ENCODE data around the gene RGS4. TPM values are rescaled to one million over a fixed set of nuclear protein-coding genes. Genes with fewer than 3 reads are reported as not detected.

RGS4 gene
- total and polyA plus RNA-seq, 2 donors (not counting 1 experiment from before 2014, with no cell fraction given) = not detected

- no peak overlapping the region for H3K4me3 ChIP-seq (ENCODE audit: control extremely low read depth in 1 of 5, extremely low read depth in 1 of 5, insufficient read depth in 1 of 5, low read depth in 2 of 5, low read length in 4 of 5)
- H3K36me3 ChIP-seq (replicated peaks in 1 of 2; ENCODE audit: control extremely low read depth in 1 of 2, control insufficient read depth in 1 of 2, extremely low read depth in 1 of 2, insufficient read depth in 2 of 2, low read length in 1 of 2) = no peaks in the 10 kb centered on the region
- H3K9me3 Mint-ChIP-seq (ENCODE audit: insufficient read depth) = no peaks in the 10 kb centered on the region
- TF ChIP-seq EZH2 (IDR thresholded peaks at IDR 0.05; ENCODE audit: borderline replicate concordance, insufficient read depth, low read depth, low read length, poor library complexity, severe bottlenecking) (no peak), CTCF (IDR thresholded peaks at IDR 0.05) (no peak)
- no peak overlapping the region for H3K4me3 Mint-ChIP-seq
- no peak overlapping the region for H3K9ac ChIP-seq (ENCODE audit: low read length)
- H3K4me1 ChIP-seq (ENCODE audit: control insufficient read depth in 2 of 2, insufficient read depth in 2 of 2, low read length in 2 of 2) = no peaks in the 10 kb centered on the region
- no peaks in the 10 kb centered on the region for H3K9me3 ChIP-seq (ENCODE audit: control extremely low read depth in 1 of 3, control insufficient read depth in 2 of 3, insufficient read depth in 1 of 3, low read length in 2 of 3)
- WGBS (ENCODE audit: insufficient coverage) = no CpG with 5 or more reads among the region's 3 CpGs
- no peaks in the 10 kb centered on the region for H3K27me3 Mint-ChIP-seq
- H3K27ac Mint-ChIP-seq = no peak overlapping the region
- ATAC-seq (ENCODE audit: low read depth) (no peak), DNase-seq (no peak)
- POLR2A ChIA-PET = no interaction called here
- no peak overlapping the region for H3K4me2 ChIP-seq (replicated peaks; ENCODE audit: low read depth, low read length, poor library complexity, severe bottlenecking)
- H3K27ac ChIP-seq (ENCODE audit: low read length in 2 of 2) = no peak overlapping the region
- no peaks in the 10 kb centered on the region for H3K4me1 Mint-ChIP-seq
- CTCF ChIA-PET = no interaction called here
- no peak overlapping the region for H2AFZ ChIP-seq (ENCODE audit: insufficient read depth, low read depth, low read length, poor library complexity, severe bottlenecking)
- H4K20me1 ChIP-seq (ENCODE audit: control insufficient read depth, insufficient read depth, low read length, poor library complexity, severe bottlenecking) = no peaks in the 10 kb centered on the region
- intact Hi-C loops (cut with micrococcal nuclease) = no loop called here
- H3K27me3 ChIP-seq (replicated peaks in 1 of 4; ENCODE audit: control extremely low read depth in 1 of 4, control insufficient read depth in 3 of 4, insufficient read depth in 4 of 4, low read length in 3 of 4) = no peaks in the 10 kb centered on the region
- no peaks in the 10 kb centered on the region for H3K79me2 ChIP-seq (ENCODE audit: control insufficient read depth, insufficient read depth, low read length)
These were observed 33.5 kb upstream of the RGS4 start for GRCh38 chr1:163035446-163036249.

GRCh38 chr1:163036671-163037070, 32.5 kb upstream of the RGS4 start:
- no peaks in the 10 kb centered on the region for H3K27me3 Mint-ChIP-seq
- POLR2A ChIA-PET = no interaction called here
- no peaks in the 10 kb centered on the region for H3K79me2 ChIP-seq (ENCODE audit: control insufficient read depth, insufficient read depth, low read length)
- H3K27ac ChIP-seq (ENCODE audit: low read length in 2 of 2) = no peak overlapping the region
- no peaks in the 10 kb centered on the region for H4K20me1 ChIP-seq (ENCODE audit: control insufficient read depth, insufficient read depth, low read length, poor library complexity, severe bottlenecking)
- TF ChIP-seq CTCF (IDR thresholded peaks at IDR 0.05) (no peak), EZH2 (IDR thresholded peaks at IDR 0.05; ENCODE audit: borderline replicate concordance, insufficient read depth, low read depth, low read length, poor library complexity, severe bottlenecking) (no peak)
- H3K4me3 Mint-ChIP-seq = no peak overlapping the region
- no peaks in the 10 kb centered on the region for H3K36me3 ChIP-seq (replicated peaks in 1 of 2; ENCODE audit: control extremely low read depth in 1 of 2, control insufficient read depth in 1 of 2, extremely low read depth in 1 of 2, insufficient read depth in 2 of 2, low read length in 1 of 2)
- no peak overlapping the region for H3K4me3 ChIP-seq (ENCODE audit: control extremely low read depth in 1 of 5, extremely low read depth in 1 of 5, insufficient read depth in 1 of 5, low read depth in 2 of 5, low read length in 4 of 5)
- H3K27ac Mint-ChIP-seq = no peak overlapping the region
- H3K9me3 Mint-ChIP-seq (ENCODE audit: insufficient read depth) = no peaks in the 10 kb centered on the region
- H3K9me3 ChIP-seq (ENCODE audit: control extremely low read depth in 1 of 3, control insufficient read depth in 2 of 3, insufficient read depth in 1 of 3, low read length in 2 of 3) = no peaks in the 10 kb centered on the region
- no peak overlapping the region for H3K9ac ChIP-seq (ENCODE audit: low read length)
- H3K27me3 ChIP-seq (replicated peaks in 1 of 4; ENCODE audit: control extremely low read depth in 1 of 4, control insufficient read depth in 3 of 4, insufficient read depth in 4 of 4, low read length in 3 of 4) = no peaks in the 10 kb centered on the region
- no CpG with 5 or more reads among the region's 1 CpG for WGBS (ENCODE audit: insufficient coverage)
- H2AFZ ChIP-seq (ENCODE audit: insufficient read depth, low read depth, low read length, poor library complexity, severe bottlenecking) = no peak overlapping the region
- ATAC-seq (ENCODE audit: low read depth) (no peak), DNase-seq (no peak)
- H3K4me2 ChIP-seq (replicated peaks; ENCODE audit: low read depth, low read length, poor library complexity, severe bottlenecking) = no peak overlapping the region
- intact Hi-C loops (cut with micrococcal nuclease) = no loop called here
- H3K4me1 Mint-ChIP-seq = no peaks in the 10 kb centered on the region
- H3K4me1 ChIP-seq (ENCODE audit: control insufficient read depth in 2 of 2, insufficient read depth in 2 of 2, low read length in 2 of 2) = no peaks in the 10 kb centered on the region
- CTCF ChIA-PET = no interaction called here
